ENCODE measurements around the gene CYP1A1. TPM values are rescaled to one million over a fixed set of nuclear protein-coding genes. Genes with fewer than 3 reads are reported as not detected.

Gene CYP1A1
- total RNA-seq, 4 donors from 2014 or later, result 1.9 to 8.3 (median 3.6) TPM; not detected in 1

DNA sequence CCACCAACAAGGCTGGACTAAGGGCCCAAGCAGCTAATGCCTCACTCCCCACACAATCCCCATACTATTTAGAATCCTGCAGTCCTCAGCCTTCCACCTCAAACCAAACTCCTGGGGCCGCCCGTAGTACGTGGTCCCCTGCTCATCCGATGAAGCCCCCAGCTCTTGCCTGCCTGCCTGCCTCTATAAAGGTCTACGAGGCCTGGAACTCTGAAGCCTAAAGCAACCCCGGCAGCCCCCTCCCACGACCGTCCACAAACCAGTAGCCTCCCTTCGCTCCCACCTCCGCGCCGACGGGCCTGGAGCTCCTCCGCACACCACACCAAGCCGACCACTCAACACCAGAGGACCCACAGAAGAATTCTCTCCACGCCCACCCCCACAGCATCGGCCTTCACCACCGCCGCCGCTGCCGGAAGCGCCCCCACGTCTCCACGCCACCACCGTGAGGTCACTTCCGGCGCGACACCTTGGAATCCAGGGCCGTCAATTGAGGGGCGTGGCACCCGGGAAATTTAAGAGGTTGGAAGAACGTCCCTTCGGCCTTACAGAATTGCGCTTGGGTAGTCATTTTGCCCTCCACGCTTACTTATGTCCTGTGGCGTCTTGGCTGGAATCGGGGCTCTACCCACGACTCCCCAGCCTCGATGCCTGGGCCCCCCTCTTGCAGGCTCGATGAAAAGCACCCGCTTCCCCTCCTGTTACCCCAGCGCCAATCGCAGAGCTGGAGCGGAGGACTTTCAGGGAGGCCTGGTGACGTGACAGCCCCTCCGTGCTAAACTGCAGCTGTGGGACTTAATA, 29.5 kb downstream of the CYP1A1 start, which contains the start of gene EDC3:
Gene EDC3 (minus strand): TSS at position 428 of the 801 bp plus-strand sequence. CDS start 20,900 bp downstream, outside the sequence.
- no peak for TF ChIP-seq CTCF (IDR thresholded peaks at IDR 0.05)
- ATAC-seq (ENCODE audit: low FRiP score) (peak; percentile 94), DNase-seq (ENCODE audit: low spot score) (peak; percentile 83)

GRCh38 chr15:74692327-74692726, 33.0 kb downstream of the CYP1A1 start:
- ATAC-seq (ENCODE audit: low FRiP score) (no peak), DNase-seq (ENCODE audit: low spot score) (no peak)
- TF ChIP-seq CTCF (IDR thresholded peaks at IDR 0.05), result no peak

GRCh38 chr15:74683758-74684157, 41.6 kb downstream of the CYP1A1 start:
- DNase-seq (ENCODE audit: low spot score), result no peak
- TF ChIP-seq CTCF (IDR thresholded peaks at IDR 0.05), result no peak
- ATAC-seq (ENCODE audit: low FRiP score), result no peak

GRCh38 chr15:74682954-74683353, 42.4 kb downstream of the CYP1A1 start:
- no peak for ATAC-seq (ENCODE audit: low FRiP score)
- DNase-seq (ENCODE audit: low spot score), result no peak
- TF ChIP-seq CTCF (IDR thresholded peaks at IDR 0.05), result no peak

GRCh38 chr15:74680456-74680855, 44.9 kb downstream of the CYP1A1 start:
- no peak for TF ChIP-seq CTCF (IDR thresholded peaks at IDR 0.05)

GRCh38 chr15:74676801-74677200, 48.5 kb downstream of the CYP1A1 start:
- TF ChIP-seq CTCF (IDR thresholded peaks at IDR 0.05), result no peak
- ATAC-seq (ENCODE audit: low FRiP score) (no peak), DNase-seq (ENCODE audit: low spot score) (no peak)

More at GRCh38 chr15:74680456-74680855, 44.9 kb downstream of the CYP1A1 start:
- no peak for DNase-seq (ENCODE audit: low spot score)
- no peak for ATAC-seq (ENCODE audit: low FRiP score)

DNA sequence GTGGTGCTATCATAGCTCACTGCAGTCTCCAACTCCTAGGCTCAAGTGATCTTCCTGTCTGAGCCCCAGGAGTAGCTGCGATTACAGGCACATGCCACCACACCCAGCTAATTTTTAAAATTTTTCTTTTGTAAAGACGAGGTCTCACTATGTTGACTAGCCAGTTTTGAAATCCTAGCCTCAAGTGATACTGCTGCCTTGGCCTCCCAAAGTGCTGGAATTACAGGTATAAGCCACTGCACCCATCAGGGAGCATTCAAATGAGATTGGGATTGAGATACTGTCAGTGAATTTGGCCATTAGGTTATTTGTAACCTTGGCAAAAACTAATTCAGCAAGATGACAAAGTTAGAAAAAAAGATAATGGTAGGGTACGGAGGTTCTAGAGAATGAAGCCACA, 51.2 kb downstream of the CYP1A1 start:
- DNase-seq (ENCODE audit: low spot score) (no peak), ATAC-seq (ENCODE audit: low FRiP score) (no peak)
- TF ChIP-seq CTCF (IDR thresholded peaks at IDR 0.05), result no peak

All from omental fat pad (tissue), 4 donors.